ENCODE measurements around the gene ANTXR1.

ANTXR1 gene

DNA sequence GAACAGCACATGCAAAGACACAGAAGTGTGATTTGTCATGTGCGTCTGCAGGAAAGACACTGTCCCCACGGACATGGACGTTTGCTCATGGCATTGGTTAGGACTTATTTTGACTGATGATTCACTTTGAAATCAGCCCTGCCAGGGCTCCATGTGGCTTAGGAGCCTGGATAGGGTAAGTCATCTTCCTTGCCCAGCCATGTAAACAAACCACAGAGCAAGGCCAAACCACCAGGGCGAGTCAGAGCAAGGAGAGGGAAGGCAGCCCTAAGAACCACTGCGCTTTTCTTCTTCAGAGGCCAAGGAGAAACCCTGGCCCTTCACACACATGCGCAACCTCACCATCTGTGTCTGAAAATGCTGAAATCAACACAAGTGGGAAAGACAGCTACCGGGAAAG lies 285.3 kb downstream of the ANTXR1 start:
- in situ Hi-C loops (cut with MboI; ENCODE audit: low sequenced_read_pairs), result no loop called here

DNA sequence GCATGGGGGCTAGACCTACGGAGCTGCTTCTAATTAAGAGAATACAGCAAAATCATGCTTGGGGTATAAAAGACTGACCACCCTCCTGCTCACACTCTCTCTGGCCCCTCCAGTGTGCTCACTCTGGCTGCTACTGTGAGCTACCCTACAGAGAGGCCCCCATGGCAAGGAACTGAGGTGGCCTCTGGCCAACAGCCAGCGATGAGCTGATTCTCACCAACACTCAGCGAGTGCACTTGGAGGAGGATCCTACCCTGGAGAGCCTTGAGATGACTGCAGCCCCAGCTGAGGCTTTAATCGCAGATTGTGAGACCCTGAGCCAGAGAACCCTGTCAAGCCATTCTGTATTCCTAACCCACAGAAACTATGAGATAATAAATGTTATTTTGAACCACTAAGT lies 285.9 kb downstream of the ANTXR1 start:
- in situ Hi-C loops (cut with MboI; ENCODE audit: low sequenced_read_pairs), result no loop called here

All from HL-60/S4 treated with retinoic acid at 250 ng/mL for 4 days and 3 days (cell line).